Measurements from ENCODE around the gene CCPG1.

The CCPG1 gene

GRCh38 chr15:55356985-55357585, 51.1 kb downstream of the CCPG1 start:
- no peak for TF ChIP-seq ZNF274 (IDR thresholded peaks at IDR 0.05; ENCODE audit: low read depth, low read length)
- H3K4me3 ChIP-seq (ENCODE audit: low read length), result no peak overlapping the region

GRCh38 chr15:55353025-55353424, 55.1 kb downstream of the CCPG1 start:
- no peak for TF ChIP-seq ZNF274 (IDR thresholded peaks at IDR 0.05; ENCODE audit: low read depth, low read length)
- H3K4me3 ChIP-seq (ENCODE audit: low read length), result no peak overlapping the region

GRCh38 chr15:55349282-55349681, 58.9 kb downstream of the CCPG1 start:
- no peak for TF ChIP-seq ZNF274 (IDR thresholded peaks at IDR 0.05; ENCODE audit: low read depth, low read length)
- no peak overlapping the region for H3K4me3 ChIP-seq (ENCODE audit: low read length)

GRCh38 chr15:55348281-55348778, 59.8 kb downstream of the CCPG1 start:
- no peak for TF ChIP-seq ZNF274 (IDR thresholded peaks at IDR 0.05; ENCODE audit: low read depth, low read length)
- H3K4me3 ChIP-seq (ENCODE audit: low read length), result no peak overlapping the region

- TF ChIP-seq ZNF274 (IDR thresholded peaks at IDR 0.05; ENCODE audit: low read depth, low read length), result no peak
- H3K4me3 ChIP-seq (ENCODE audit: low read length), result no peak overlapping the region
Observed at GRCh38 chr15:55344206-55344605, 64.0 kb downstream of the CCPG1 start.

GRCh38 chr15:55343168-55343567, 65.0 kb downstream of the CCPG1 start:
- no peak for TF ChIP-seq ZNF274 (IDR thresholded peaks at IDR 0.05; ENCODE audit: low read depth, low read length)
- H3K4me3 ChIP-seq (ENCODE audit: low read length), result no peak overlapping the region

- TF ChIP-seq ZNF274 (IDR thresholded peaks at IDR 0.05; ENCODE audit: low read depth, low read length), result no peak
- no peak overlapping the region for H3K4me3 ChIP-seq (ENCODE audit: low read length)
Observed at GRCh38 chr15:55337160-55337559, 71.0 kb downstream of the CCPG1 start.

- no peak overlapping the region for H3K4me3 ChIP-seq (ENCODE audit: low read length)
- TF ChIP-seq ZNF274 (IDR thresholded peaks at IDR 0.05; ENCODE audit: low read depth, low read length), result no peak
Observed at GRCh38 chr15:55334997-55335396, 73.2 kb downstream of the CCPG1 start.

GRCh38 chr15:55334371-55334770, 73.8 kb downstream of the CCPG1 start:
- no peak overlapping the region for H3K4me3 ChIP-seq (ENCODE audit: low read length)

GRCh38 chr15:55327387-55327786, 80.8 kb downstream of the CCPG1 start:
- H3K4me3 ChIP-seq (ENCODE audit: low read length), result no peak overlapping the region
- TF ChIP-seq ZNF274 (IDR thresholded peaks at IDR 0.05; ENCODE audit: low read depth, low read length), result no peak

More at GRCh38 chr15:55334371-55334770, 73.8 kb downstream of the CCPG1 start:
- no peak for TF ChIP-seq ZNF274 (IDR thresholded peaks at IDR 0.05; ENCODE audit: low read depth, low read length)

GRCh38 chr15:55322467-55322866, 85.7 kb downstream of the CCPG1 start:
- no peak overlapping the region for H3K4me3 ChIP-seq (ENCODE audit: low read length)
- TF ChIP-seq ZNF274 (IDR thresholded peaks at IDR 0.05; ENCODE audit: low read depth, low read length), result no peak

GRCh38 chr15:55320963-55321362, 87.2 kb downstream of the CCPG1 start:
- no peak overlapping the region for H3K4me3 ChIP-seq (ENCODE audit: low read length)
- no peak for TF ChIP-seq ZNF274 (IDR thresholded peaks at IDR 0.05; ENCODE audit: low read depth, low read length)

GRCh38 chr15:55320238-55320550, 88.0 kb downstream of the CCPG1 start:
- no peak for TF ChIP-seq ZNF274 (IDR thresholded peaks at IDR 0.05; ENCODE audit: low read depth, low read length)
- H3K4me3 ChIP-seq (ENCODE audit: low read length), result peak overlapping the region; percentile 87

GRCh38 chr15:55319537-55320237, 88.5 kb downstream of the CCPG1 start:
- TF ChIP-seq ZNF274 (IDR thresholded peaks at IDR 0.05; ENCODE audit: low read depth, low read length), result no peak
- H3K4me3 ChIP-seq (ENCODE audit: low read length), result peak overlapping the region; percentile 87

Data from GM08714 (cell line).